ENCODE results near the gene AMH. TPM values are rescaled to one million over a fixed set of nuclear protein-coding genes. Genes with fewer than 3 reads are reported as not detected.

AMH gene
- total RNA-seq, 1 donor from 2014 or later = 0.26 TPM

GRCh38 chr19:2282062-2282861 lies 33.1 kb downstream of the AMH start, which contains the start of gene PEAK3:
TSS of gene PEAK3 (minus strand) at chr19:2282175. CDS start at chr19:2280931, 1,244 bp downstream.
- Histone ChIP-seq H3K27me3 (ENCODE audit: control insufficient read depth, insufficient read depth, low read length) (peaks cover 4% of the 10 kb centered on the region), H3K4me3 (ENCODE audit: low read depth, low read length) (no peak within 1 kb of the TSS), H3K36me3 (ENCODE audit: control insufficient read depth, insufficient read depth, low read length) (no peaks in the 10 kb centered on the region)
- DNase-seq (ENCODE audit: low read depth) (no peak), FAIRE-seq (no peak)
- no peak for TF ChIP-seq CTCF (IDR thresholded peaks at IDR 0.05; ENCODE audit: insufficient read depth, low read length, severe bottlenecking)

DNA sequence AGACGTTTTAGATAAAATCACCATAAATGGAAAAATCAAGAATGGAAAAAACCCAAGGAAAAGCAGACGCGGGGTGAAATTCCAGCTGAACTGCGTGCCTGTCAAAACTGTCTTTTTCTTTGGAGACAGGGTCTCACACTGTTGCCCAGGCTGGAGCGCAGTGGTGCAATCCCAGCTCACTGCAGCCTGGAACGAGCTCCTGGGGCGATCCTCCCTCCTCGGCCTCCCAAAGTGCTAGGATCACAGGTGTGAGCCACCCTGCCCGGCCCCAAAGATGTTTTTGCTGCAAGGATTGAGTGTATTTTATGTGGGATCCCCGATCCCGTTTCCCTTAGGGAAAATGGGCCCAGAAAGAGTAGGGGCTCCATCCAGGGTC lies 33.7 kb downstream of the AMH start:
- Histone ChIP-seq H3K36me3 (ENCODE audit: control insufficient read depth, insufficient read depth, low read length) (no peaks in the 10 kb centered on the region), H3K4me3 (ENCODE audit: low read depth, low read length) (no peak overlapping the region), H3K27me3 (ENCODE audit: control insufficient read depth, insufficient read depth, low read length) (peaks cover 7% of the 10 kb centered on the region)
- no peak for DNase-seq (ENCODE audit: low read depth)
- no peak for TF ChIP-seq CTCF (IDR thresholded peaks at IDR 0.05; ENCODE audit: insufficient read depth, low read length, severe bottlenecking)
- no peak for FAIRE-seq

DNA sequence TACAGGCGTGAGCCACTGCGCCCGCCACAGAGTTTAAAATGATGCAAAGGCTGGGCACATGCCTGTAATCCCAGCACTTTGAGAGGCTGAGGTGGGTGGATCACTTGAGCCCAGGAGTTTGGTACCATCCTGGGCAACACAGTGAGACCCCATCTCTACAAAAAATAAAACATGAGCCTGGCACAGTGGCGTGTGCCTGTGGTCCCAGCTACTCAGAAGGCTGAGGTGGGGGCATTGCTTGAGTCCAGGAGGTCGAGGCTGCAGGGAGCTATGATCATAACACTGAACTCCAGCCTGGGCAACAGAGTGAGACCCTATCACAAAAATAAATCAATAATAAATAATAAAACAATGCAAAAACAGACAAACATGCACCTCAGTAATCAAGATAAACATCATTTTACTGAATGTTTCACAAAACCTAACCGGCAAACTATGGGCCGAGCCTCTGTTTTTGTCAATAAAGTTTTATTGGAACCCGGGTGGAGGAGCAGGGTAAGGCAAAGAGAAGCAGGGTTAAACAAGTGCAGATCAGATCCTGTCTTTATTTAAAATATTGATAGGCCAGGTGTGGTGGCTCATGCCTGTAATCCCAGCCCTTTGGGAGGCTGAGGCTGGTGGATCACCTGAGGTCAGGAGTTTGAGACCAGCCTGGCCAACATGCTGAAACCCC lies 34.8 kb downstream of the AMH start:
- H3K4me3 ChIP-seq (ENCODE audit: low read depth, low read length) = no peak overlapping the region
- no peak for FAIRE-seq
- no peak for TF ChIP-seq CTCF (IDR thresholded peaks at IDR 0.05; ENCODE audit: insufficient read depth, low read length, severe bottlenecking)

DNA sequence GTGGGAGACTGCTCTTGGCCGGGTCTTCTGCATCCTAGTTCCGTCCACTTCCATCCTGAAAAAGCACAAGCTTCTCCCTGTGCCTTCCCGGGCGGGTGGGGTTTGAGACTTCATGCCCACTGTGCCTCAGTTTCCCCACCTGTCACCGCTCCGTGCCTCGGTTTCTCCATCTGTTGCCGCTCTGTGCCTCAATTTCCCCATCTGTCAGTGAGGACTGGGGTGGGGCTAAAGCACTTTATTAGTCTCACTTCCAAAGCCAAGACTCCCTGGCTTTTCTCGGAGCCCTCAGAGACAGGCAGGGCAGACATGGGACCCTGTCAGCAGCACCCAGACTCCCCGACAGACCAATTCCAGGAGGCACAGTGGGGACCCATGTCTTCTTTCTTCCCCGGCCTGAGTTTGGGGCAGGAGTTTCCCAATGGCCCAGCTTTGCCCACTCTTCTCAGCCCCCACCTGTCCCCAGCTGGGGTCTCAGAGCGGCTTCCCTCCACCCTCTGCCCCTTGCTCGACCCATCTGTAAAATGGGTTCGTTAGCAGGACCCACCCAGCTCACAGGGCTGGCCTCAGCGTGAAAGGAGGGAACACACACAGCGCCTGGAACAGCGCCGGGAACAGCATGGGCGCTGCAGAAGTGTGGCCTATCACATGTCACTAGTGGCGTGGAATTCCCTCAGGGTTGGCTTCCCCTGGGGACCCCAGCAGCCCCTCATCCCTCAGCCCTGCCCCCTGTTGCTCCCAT lies 37.4 kb downstream of the AMH start:
- H3K27me3 ChIP-seq (ENCODE audit: control insufficient read depth, insufficient read depth, low read length) = peaks cover 38% of the 10 kb centered on the region
- FAIRE-seq = no peak
- no peaks in the 10 kb centered on the region for H3K36me3 ChIP-seq (ENCODE audit: control insufficient read depth, insufficient read depth, low read length)
- DNase-seq (ENCODE audit: low read depth) = no peak
- no peak for TF ChIP-seq CTCF (IDR thresholded peaks at IDR 0.05; ENCODE audit: insufficient read depth, low read length, severe bottlenecking)
- no peak overlapping the region for H3K4me3 ChIP-seq (ENCODE audit: low read depth, low read length)

More for the DNA sequence above, 34.8 kb downstream of the AMH start:
- no peak for DNase-seq (ENCODE audit: low read depth)
- Histone ChIP-seq H3K27me3 (ENCODE audit: control insufficient read depth, insufficient read depth, low read length) (peaks cover 17% of the 10 kb centered on the region), H3K36me3 (ENCODE audit: control insufficient read depth, insufficient read depth, low read length) (no peaks in the 10 kb centered on the region)

DNA sequence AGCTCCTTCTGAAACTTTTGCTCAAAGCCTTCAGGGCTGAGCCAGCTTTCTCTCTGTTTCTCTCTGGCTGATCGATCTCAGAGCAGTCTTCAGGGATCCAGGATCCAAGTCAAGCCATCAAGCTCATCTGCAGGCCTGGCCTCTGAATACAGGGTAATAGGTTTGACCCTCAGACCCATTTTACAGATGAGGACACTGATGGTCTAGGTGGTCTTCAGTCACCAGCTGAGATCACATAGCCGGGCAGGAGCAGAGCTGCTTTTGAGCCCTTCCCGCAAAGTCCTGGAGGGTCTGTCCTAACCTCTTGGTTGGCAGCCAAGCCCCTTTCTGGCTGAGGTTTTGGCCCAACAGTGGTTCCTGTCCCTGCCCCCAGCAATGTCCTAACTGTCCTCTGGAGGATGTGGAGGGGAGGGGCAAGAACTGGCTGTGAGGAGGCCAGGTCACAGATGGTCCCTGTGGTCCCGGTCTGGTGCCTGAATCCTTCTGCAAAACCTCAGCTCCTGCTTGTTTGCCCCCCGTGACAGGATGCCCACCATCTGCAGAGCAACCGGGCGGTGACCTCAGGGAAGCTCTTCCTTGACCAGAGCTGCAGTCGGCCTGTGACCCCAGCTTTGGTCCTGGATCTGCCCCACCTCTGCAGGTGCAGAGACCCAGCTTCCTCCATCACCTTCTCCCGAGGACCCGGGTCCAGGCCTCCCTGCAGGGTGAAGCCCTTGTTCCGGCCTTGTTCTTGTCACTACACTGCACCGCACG lies 38.6 kb downstream of the AMH start:
- no peak overlapping the region for H3K4me3 ChIP-seq (ENCODE audit: low read depth, low read length)
- H3K27me3 ChIP-seq (ENCODE audit: control insufficient read depth, insufficient read depth, low read length) = peaks cover 41% of the 10 kb centered on the region
- no peak for FAIRE-seq
- no peak for TF ChIP-seq CTCF (IDR thresholded peaks at IDR 0.05; ENCODE audit: insufficient read depth, low read length, severe bottlenecking)
- no peaks in the 10 kb centered on the region for H3K36me3 ChIP-seq (ENCODE audit: control insufficient read depth, insufficient read depth, low read length)
- no peak for DNase-seq (ENCODE audit: low read depth)

Measured in bronchial epithelial cell (primary cell).